Right atrium auricular region (tissue), 2 donors: ENCODE results near the gene FXYD6. TPM values are rescaled to one million over a fixed set of nuclear protein-coding genes. Genes with fewer than 3 reads are reported as not detected.
A peak's percentile ranks its signal among the peaks of the same experiment; 100 is the strongest.

Experiments used
- DNase-seq: peaks from one replicate; pipeline ENCODE4 v3.0.0-alpha.2; 2019; ENCODE audit warnings: low spot score
- H3K27ac ChIP-seq, 2 donors: fragments of 200-600 bp; sonication (generic); 1 replicate in 1 of 2; 2 replicates in 1 of 2; pipeline ENCODE4 v1.5.1; 2016 to 2019
- H3K27me3 ChIP-seq, 2 donors: fragments of 200-600 bp; sonication (generic); one replicate each; pipeline versions ENCODE4 v1.5.1 to v1.6.0; 2017 to 2019
- H3K36me3 ChIP-seq: fragments of 200-600 bp; sonication (generic); one replicate; pipeline ENCODE4 v1.5.1; 2016
- H3K4me1 ChIP-seq, 2 donors: fragments of 200-600 bp; sonication (generic); one replicate each; pipeline versions ENCODE4 v1.5.1 to v1.6.0; 2017 to 2019
- H3K4me3 ChIP-seq, 2 donors: fragments of 200-600 bp; sonication (generic); 1 replicate in 1 of 2; 2 replicates in 1 of 2; pipeline ENCODE4 v1.5.1; 2017 to 2019; ENCODE audit warnings: mild to moderate bottlenecking in 1 of 2, moderate library complexity in 1 of 2
- H3K9me3 ChIP-seq, 2 donors: fragments of 200-600 bp; sonication (generic); one replicate each; pipeline ENCODE4 v1.5.1; 2019
- CTCF ChIP-seq, 2 donors: fragments of 200-600 bp; sonication (generic); IDR thresholded peaks; one replicate each; pipeline ENCODE4 v1.5.1; 2019; ENCODE audit warnings: antibody characterized with exemption in 2 of 2
- total RNA-seq, 2 donors: library from RNA; depleted of rRNA; stranded (reverse); fragments of >200 nt; gene quantifications; one replicate each; pipeline ENCODE4 v1.1.0, GENCODE V29; 2016

FXYD6 gene
- total RNA-seq, 2 donors from 2014 or later: 28.6 to 42.6 TPM

- Histone ChIP-seq H3K36me3 (no peaks in the 10 kb centered on the region), H3K9me3 (no peaks in the 10 kb centered on the region), H3K4me3 (no peak overlapping the region), H3K27ac (no peak overlapping the region), H3K27me3 (no peaks in the 10 kb centered on the region), H3K4me1 (peaks cover 0 to 58% of the 10 kb centered on the region in 2 donors)
- TF ChIP-seq CTCF (IDR thresholded peaks at IDR 0.05): peak; percentile 16 to 65
- DNase-seq: peak; percentile 86
These were observed 57.1 kb downstream of the FXYD6 start for GRCh38 chr11:117819096-117820040.

GRCh38 chr11:117818041-117818873 lies 58.2 kb downstream of the FXYD6 start:
- no peak for TF ChIP-seq CTCF (IDR thresholded peaks at IDR 0.05)
- peak overlapping the region in 1 of 2 donors; percentile 14 for H3K27ac ChIP-seq

GRCh38 chr11:117817368-117818040 lies 59.0 kb downstream of the FXYD6 start:
- Histone ChIP-seq H3K4me1 (peaks cover 0 to 47% of the 10 kb centered on the region in 2 donors), H3K9me3 (no peaks in the 10 kb centered on the region), H3K36me3 (no peaks in the 10 kb centered on the region), H3K4me3 (peak overlapping the region; percentile 7 to 22), H3K27ac (peak overlapping the region; percentile 55 to 76), H3K27me3 (no peaks in the 10 kb centered on the region)
- peak; percentile 95 for DNase-seq
- TF ChIP-seq CTCF (IDR thresholded peaks at IDR 0.05): peak; percentile 98 to 99

More at GRCh38 chr11:117818041-117818873, 58.2 kb downstream of the FXYD6 start:
- Histone ChIP-seq H3K4me3 (no peak overlapping the region), H3K4me1 (peaks cover 0 to 49% of the 10 kb centered on the region in 2 donors), H3K27me3 (no peaks in the 10 kb centered on the region), H3K36me3 (no peaks in the 10 kb centered on the region), H3K9me3 (no peaks in the 10 kb centered on the region)
- DNase-seq: no peak

- DNase-seq: no peak
- TF ChIP-seq CTCF (IDR thresholded peaks at IDR 0.05): no peak
- Histone ChIP-seq H3K9me3 (no peaks in the 10 kb centered on the region), H3K4me3 (peak overlapping the region; percentile 7 to 11), H3K27me3 (no peaks in the 10 kb centered on the region), H3K36me3 (no peaks in the 10 kb centered on the region), H3K27ac (peak overlapping the region; percentile 55 to 76), H3K4me1 (peaks cover 0 to 41% of the 10 kb centered on the region in 2 donors)
These were observed 59.6 kb downstream of the FXYD6 start for GRCh38 chr11:117816846-117817367.

GRCh38 chr11:117816151-117816741 lies 60.2 kb downstream of the FXYD6 start:
- peak; percentile 74 for DNase-seq
- no peak for TF ChIP-seq CTCF (IDR thresholded peaks at IDR 0.05)
- no peak overlapping the region for H3K4me3 ChIP-seq

More at GRCh38 chr11:117816151-117816741, 60.2 kb downstream of the FXYD6 start:
- Histone ChIP-seq H3K27ac (peak overlapping the region; percentile 55 to 76), H3K4me1 (peaks cover 0 to 41% of the 10 kb centered on the region in 2 donors), H3K9me3 (no peaks in the 10 kb centered on the region), H3K36me3 (no peaks in the 10 kb centered on the region), H3K27me3 (no peaks in the 10 kb centered on the region)
